ENCODE measurements around the gene GSTO1.
"Not testable (repeated sequence)": the region's sequence is repeated elsewhere in the genome, so short reads cannot be mapped to it uniquely, and the experiment has no call there.

The GSTO1 gene

GRCh38 chr10:104254493-104255310 is at the start of gene GSTO1:
Gene GSTO1, plus strand, starts transcription at chr10:104254892. Its CDS starts 37 bp downstream, at chr10:104254929.
- intact Hi-C loops (cut with DNase I) = no loop called here
- peak; percentile 58 to 95 (median 72) for DNase-seq

- intact Hi-C loops (cut with DNase I) = loop anchor here (1.0 to 5.0 kb wide), 3 partner anchors 86 to 320 kb away; partner anchors contain the start of gene SFR1
- DNase-seq = no peak
These were observed 46.0 kb upstream of the GSTO1 start for GRCh38 chr10:104208730-104209129.

GRCh38 chr10:104209575-104210198 is 45.0 kb upstream of the GSTO1 start:
- intact Hi-C loops (cut with DNase I) = loop anchor here (1.0 to 5.0 kb wide), 3 partner anchors 87 to 321 kb away; partner anchors contain the start of gene SFR1

GRCh38 chr10:104216631-104217030 is 38.1 kb upstream of the GSTO1 start:
- intact Hi-C loops (cut with DNase I) = no loop called here
- no peak for DNase-seq

More at GRCh38 chr10:104209575-104210198, 45.0 kb upstream of the GSTO1 start:
- DNase-seq = peak in 6 of 10 donors; percentile 16 to 69 (median 58)

GRCh38 chr10:104218751-104219150 is 35.9 kb upstream of the GSTO1 start:
- no peak for DNase-seq
- intact Hi-C loops (cut with DNase I) = no loop called here

- intact Hi-C loops (cut with DNase I) = no loop called here
- no peak for DNase-seq
These were observed 34.2 kb upstream of the GSTO1 start for GRCh38 chr10:104220522-104220921.

GRCh38 chr10:104223304-104223703 is 31.4 kb upstream of the GSTO1 start:
- intact Hi-C loops (cut with DNase I) = no loop called here

GRCh38 chr10:104230490-104230889 is 24.2 kb upstream of the GSTO1 start:
- no peak for DNase-seq
- intact Hi-C loops (cut with DNase I) = no loop called here

More at GRCh38 chr10:104223304-104223703, 31.4 kb upstream of the GSTO1 start:
- DNase-seq = no peak

- DNase-seq = peak; percentile 94 to 100 (median 98)
- intact Hi-C loops (cut with DNase I) = no loop called here
These were observed 22.7 kb upstream of the GSTO1 start, which contains the start of gene CFAP43 for GRCh38 chr10:104231784-104232612. Gene CFAP43, minus strand, starts transcription at chr10:104232364. Its CDS starts 118 bp downstream, at chr10:104232246.

- intact Hi-C loops (cut with DNase I) = no loop called here
- DNase-seq = no peak
These were observed 22.0 kb upstream of the GSTO1 start for GRCh38 chr10:104232613-104233102.

- no peak for DNase-seq
- intact Hi-C loops (cut with DNase I) = no loop called here
These were observed 20.9 kb upstream of the GSTO1 start for GRCh38 chr10:104233817-104234216.

GRCh38 chr10:104234934-104235333 is 19.8 kb upstream of the GSTO1 start:
- intact Hi-C loops (cut with DNase I) = no loop called here
- no peak for DNase-seq

GRCh38 chr10:104235801-104236200 is 18.9 kb upstream of the GSTO1 start:
- intact Hi-C loops (cut with DNase I) = no loop called here
- DNase-seq = no peak

- DNase-seq = no peak
- intact Hi-C loops (cut with DNase I) = no loop called here
These were observed 14.6 kb upstream of the GSTO1 start for GRCh38 chr10:104240078-104240477.

GRCh38 chr10:104242545-104242944 is 12.1 kb upstream of the GSTO1 start:
- no peak for DNase-seq
- intact Hi-C loops (cut with DNase I) = no loop called here

GRCh38 chr10:104243009-104243408 is 11.7 kb upstream of the GSTO1 start:
- intact Hi-C loops (cut with DNase I) = not testable (repeated sequence)
- peak in 1 of 10 donors; percentile 49 for DNase-seq

GRCh38 chr10:104243512-104243911 is 11.2 kb upstream of the GSTO1 start:
- intact Hi-C loops (cut with DNase I) = no loop called here
- DNase-seq = no peak

- intact Hi-C loops (cut with DNase I) = no loop called here
- peak in 1 of 10 donors; percentile 78 for DNase-seq
These were observed 9.5 kb upstream of the GSTO1 start for GRCh38 chr10:104245066-104245632.

GRCh38 chr10:104246976-104247375 is 7.7 kb upstream of the GSTO1 start:
- no peak for DNase-seq
- intact Hi-C loops (cut with DNase I) = no loop called here

GRCh38 chr10:104247513-104248146 is 7.1 kb upstream of the GSTO1 start:
- no peak for DNase-seq

More at GRCh38 chr10:104247513-104248146, 7.1 kb upstream of the GSTO1 start:
- intact Hi-C loops (cut with DNase I) = no loop called here
